H1 (cell line): Measurements from ENCODE around the gene DLG5. TPM values are rescaled to one million over a fixed set of nuclear protein-coding genes. Genes with fewer than 3 reads are reported as not detected.

Source experiments
- CTCF ChIA-PET: fragments of 300-600 bp; sonication (Branson Sonifier 250); formaldehyde crosslinking; loops from one replicate; lab custom pipeline; 2021; ENCODE audit not compliant: partially characterized antibody; lab: Charles Lee
- POLR2A ChIA-PET: fragments of 300-600 bp; sonication (Branson Sonifier 250); formaldehyde crosslinking; loops from one replicate; lab custom pipeline; 2021; ENCODE audit warnings: inconsistent platforms; ENCODE audit not compliant: partially characterized antibody; lab: Charles Lee
- DNase-seq, 2 experiments: peaks; one replicate each; pipeline versions ENCODE4 v3.0.0 to v3.0.0-alpha.2; 2010 to 2022; ENCODE audit warnings: low spot score in 2 of 2, low read depth in 1 of 2, mixed read lengths in 1 of 2
- FAIRE-seq: peaks from 2 replicates; lab custom pipeline; 2011; peaks lifted over from hg19 to GRCh38; lab: Jason Lieb, UNC
- H2AFZ ChIP-seq: 2 replicates; pipeline ENCODE4 v1.8.1; 2012; ENCODE audit warnings: low read length, inconsistent platforms
- H2AK5ac ChIP-seq: 2 replicates; pipeline ENCODE4 v1.6.1; 2013; ENCODE audit warnings: low read depth, low read length
- H2BK120ac ChIP-seq: replicated peaks from 2 replicates; pipeline ENCODE3; 2013; ENCODE audit warnings: low read depth, low read length, inconsistent platforms
- H2BK12ac ChIP-seq: 2 replicates; pipeline ENCODE4 v1.6.1; 2013; ENCODE audit warnings: low read depth, low read length
- H2BK15ac ChIP-seq: 2 replicates; pipeline ENCODE4 v1.6.1; 2013; ENCODE audit warnings: low read length
- H2BK20ac ChIP-seq: 2 replicates; pipeline ENCODE4 v1.6.1; 2013; ENCODE audit warnings: low read length
- H2BK5ac ChIP-seq: 2 replicates; pipeline ENCODE4 v1.6.1; 2013; ENCODE audit warnings: low read depth, low read length
- H3K14ac ChIP-seq: 2 replicates; pipeline ENCODE4 v1.6.1; 2013; ENCODE audit warnings: inconsistent platforms; ENCODE audit not compliant: insufficient read length
- H3K18ac ChIP-seq: 2 replicates; pipeline ENCODE4 v1.6.1; 2013; ENCODE audit warnings: low read length; ENCODE audit errors: extremely low read depth
- H3K23ac ChIP-seq: 2 replicates; pipeline ENCODE4 v1.6.1; 2013; ENCODE audit warnings: inconsistent platforms; ENCODE audit not compliant: insufficient read length
- H3K23me2 ChIP-seq: 2 replicates; pipeline ENCODE4 v1.6.1; 2013; ENCODE audit warnings: low read depth, low read length
- H3K27ac ChIP-seq: 2 replicates; pipeline ENCODE4 v1.6.1; 2011; ENCODE audit warnings: low read depth, low read length, inconsistent platforms
- H3K27me3 ChIP-seq, 4 experiments: replicated peaks in 1 of 4; 1 replicate in 1 of 4; 2 replicates in 3 of 4; pipeline versions ENCODE4 v1.6.1 to v1.8.1; 2011 to 2013; ENCODE audit warnings: low read length in 3 of 4, mild to moderate bottlenecking in 3 of 4, inconsistent platforms in 2 of 4, mixed read lengths in 2 of 4, moderate library complexity in 1 of 4; ENCODE audit not compliant: control insufficient read depth in 3 of 4, insufficient read depth in 3 of 4; ENCODE audit errors: extremely low read depth in 1 of 4
- H3K36me3 ChIP-seq, 4 experiments: 2 replicates each; pipeline versions ENCODE4 v1.6.1 to v1.8.1; 2011 to 2013; ENCODE audit warnings: mild to moderate bottlenecking in 4 of 4, low read length in 3 of 4, moderate library complexity in 2 of 4, control low read depth in 1 of 4, inconsistent platforms in 1 of 4; ENCODE audit not compliant: insufficient read depth in 4 of 4, control insufficient read depth in 2 of 4
- H3K4ac ChIP-seq: replicated peaks from 2 replicates; pipeline ENCODE3; 2013; ENCODE audit warnings: low read length, low read depth, mixed read lengths, inconsistent platforms; ENCODE audit not compliant: insufficient read length
- H3K4me1 ChIP-seq, 4 experiments: replicated peaks in 1 of 4; 1 replicate in 1 of 4; 2 replicates in 3 of 4; pipeline versions ENCODE4 v1.6.1 to v1.8.1; 2011 to 2013; ENCODE audit warnings: low read length in 3 of 4, inconsistent platforms in 2 of 4, mixed read lengths in 1 of 4; ENCODE audit not compliant: insufficient read depth in 4 of 4, control insufficient read depth in 3 of 4
- H3K4me2 ChIP-seq, 2 experiments: 2 replicates each; pipeline versions ENCODE4 v1.6.1 to v1.8.1; 2011 to 2013; ENCODE audit warnings: low read depth in 2 of 2, low read length in 2 of 2, control low read depth in 1 of 2, inconsistent platforms in 1 of 2, mild to moderate bottlenecking in 1 of 2; ENCODE audit not compliant: insufficient read depth in 1 of 2
- H3K4me3 ChIP-seq, 4 experiments: fragments of 200-600, 300-600 bp in 1 of 4; sonication (generic), shearing (Covaris generic), sonication (Bioruptor Twin) in 1 of 4; 2 replicates each; pipeline versions ENCODE4 v1.5.1 to v1.8.1; 2011 to 2016; ENCODE audit warnings: low read length in 4 of 4, low read depth in 3 of 4, control low read depth in 2 of 4, inconsistent platforms in 2 of 4, mild to moderate bottlenecking in 2 of 4, mixed read lengths in 1 of 4, moderate library complexity in 1 of 4; ENCODE audit not compliant: insufficient read depth in 2 of 4; ENCODE audit errors: extremely low read depth in 1 of 4
- H3K56ac ChIP-seq: replicated peaks from 2 replicates; pipeline ENCODE3; 2013; ENCODE audit warnings: low read depth, mild to moderate bottlenecking, mixed read lengths, low read length, inconsistent platforms; ENCODE audit not compliant: insufficient read length
- H3K79me1 ChIP-seq: 2 replicates; pipeline ENCODE4 v1.6.1; 2013; ENCODE audit warnings: low read depth, low read length, control low read depth
- H3K79me2 ChIP-seq, 2 experiments: 2 replicates each; pipeline versions ENCODE4 v1.6.1 to v1.8.1; 2012 to 2013; ENCODE audit warnings: low read length in 2 of 2, mild to moderate bottlenecking in 2 of 2, inconsistent platforms in 1 of 2; ENCODE audit not compliant: insufficient read depth in 2 of 2, control insufficient read depth in 1 of 2
- H3K9ac ChIP-seq, 4 experiments: replicated peaks in 1 of 4; 1 replicate in 1 of 4; 2 replicates in 3 of 4; pipeline versions ENCODE4 v1.6.1 to v1.8.1; 2011 to 2013; ENCODE audit warnings: low read depth in 3 of 4, low read length in 3 of 4, control low read depth in 2 of 4, mild to moderate bottlenecking in 2 of 4, moderate library complexity in 2 of 4, inconsistent platforms in 1 of 4; ENCODE audit errors: extremely low read depth in 1 of 4
- H3K9me3 ChIP-seq, 2 experiments: 2 replicates each; pipeline versions ENCODE4 v1.6.1 to v1.8.1; 2012 to 2013; ENCODE audit warnings: mild to moderate bottlenecking in 2 of 2, moderate library complexity in 2 of 2, control low read depth in 1 of 2, inconsistent platforms in 1 of 2, low read depth in 1 of 2, low read length in 1 of 2, mixed read lengths in 1 of 2; ENCODE audit not compliant: insufficient read depth in 2 of 2
- H4K20me1 ChIP-seq, 2 experiments: replicated peaks in 1 of 2; 2 replicates each; pipeline versions ENCODE3 to v1.8.1; 2011 to 2013; ENCODE audit warnings: inconsistent platforms in 2 of 2, low read length in 2 of 2, mild to moderate bottlenecking in 1 of 2; ENCODE audit not compliant: insufficient read depth in 2 of 2, control insufficient read depth in 1 of 2
- H4K5ac ChIP-seq: 2 replicates; pipeline ENCODE4 v1.6.1; 2013; ENCODE audit warnings: low read length, low read depth, mixed read lengths, inconsistent platforms; ENCODE audit not compliant: insufficient read length
- H4K8ac ChIP-seq: 2 replicates; pipeline ENCODE4 v1.8.0; 2013; ENCODE audit warnings: mild to moderate bottlenecking, moderate library complexity, low read length, inconsistent platforms; ENCODE audit not compliant: insufficient read depth; ENCODE audit errors: extremely low read depth
- H4K91ac ChIP-seq: replicated peaks from 2 replicates; pipeline ENCODE3; 2013; ENCODE audit warnings: low read length, mixed read lengths, inconsistent platforms; ENCODE audit not compliant: insufficient read length
- BACH1 ChIP-seq: IDR thresholded peaks from 2 replicates; pipeline ENCODE4 v1.6.1; 2012; ENCODE audit warnings: low read length, improper control_type of control experiment
- CHD2 ChIP-seq: IDR thresholded peaks from 2 replicates; pipeline ENCODE4 v1.6.1; 2012; ENCODE audit warnings: low read length, improper control_type of control experiment
- JUN ChIP-seq: IDR thresholded peaks from 2 replicates; pipeline ENCODE4 v1.6.1; 2011; ENCODE audit warnings: low read depth, mild to moderate bottlenecking, improper control_type of control experiment, low read length
- JUND ChIP-seq: IDR thresholded peaks from 2 replicates; pipeline ENCODE4 v1.6.1; 2011; ENCODE audit warnings: mild to moderate bottlenecking, improper control_type of control experiment, low read length
- KDM5A ChIP-seq: fragments of 200-600 bp; IDR thresholded peaks from 2 replicates; pipeline ENCODE4 v1.7.1; 2012; ENCODE audit warnings: mild to moderate bottlenecking, low read length, inconsistent platforms, mixed read lengths
- NANOG ChIP-seq: IDR thresholded peaks from 2 replicates; pipeline ENCODE4 v1.6.1; 2011; ENCODE audit warnings: low read length, low read depth, mild to moderate bottlenecking, inconsistent platforms; ENCODE audit not compliant: insufficient read depth, poor library complexity, severe bottlenecking
- PHF8 ChIP-seq: fragments of 200-600 bp; sonication (generic); conservative IDR thresholded peaks from 2 replicates; pipeline ENCODE4 v1.7.1; 2012; ENCODE audit warnings: low read depth, mild to moderate bottlenecking, inconsistent platforms, low read length, moderate library complexity
- POLR2A ChIP-seq, 2 experiments: IDR thresholded peaks; 1 replicate in 1 of 2; 2 replicates in 1 of 2; pipeline ENCODE4 v1.6.1; 2011; ENCODE audit warnings: low read depth in 2 of 2, low read length in 2 of 2, mild to moderate bottlenecking in 2 of 2; ENCODE audit errors: control extremely low read depth in 1 of 2
- POLR2AphosphoS5 ChIP-seq: IDR thresholded peaks from 2 replicates; pipeline ENCODE4 v1.6.1; 2011; ENCODE audit warnings: low read depth, low read length
- SIN3A ChIP-seq, 2 experiments: IDR thresholded peaks in 1 of 2; conservative IDR thresholded peaks in 1 of 2; 2 replicates each; pipeline ENCODE4 v1.6.1; 2011 to 2012; ENCODE audit warnings: low read length in 2 of 2, improper control_type of control experiment in 1 of 2, low read depth in 1 of 2, mild to moderate bottlenecking in 1 of 2
- TAF7 ChIP-seq: optimal IDR thresholded peaks from 2 replicates; pipeline ENCODE3; 2011; ENCODE audit warnings: low read depth, mild to moderate bottlenecking, inconsistent platforms, low read length, moderate library complexity, borderline replicate concordance
- YY1 ChIP-seq: IDR thresholded peaks from 2 replicates; pipeline ENCODE4 v1.6.1; 2011; ENCODE audit warnings: low read depth, mild to moderate bottlenecking, low read length
- WGBS, 2 experiments: shearing (Covaris generic) in 1 of 2; methylation state at CpG; one replicate each; pipeline versions ENCODE4 v1.1.6 to v1.1.7; 2013 to 2015; ENCODE audit warnings: low lambda C conversion rate in 2 of 2, mixed read lengths in 2 of 2, inconsistent platforms in 1 of 2, low coverage in 1 of 2, missing lambda C conversion rate in 1 of 2; ENCODE audit not compliant: insufficient replicate concordance in 2 of 2, insufficient coverage in 1 of 2, insufficient read length in 1 of 2; ENCODE audit errors: extremely low coverage in 1 of 2, missing lambda C conversion rate in 1 of 2; 5-methylcytosine and 5-hydroxymethylcytosine counted together
- polyA plus RNA-seq, 7 experiments: library from polyadenylated mRNA; depleted of rRNA in 3 of 7; stranded (reverse) in 5 of 7; unstranded in 2 of 7; fragments of >200 nt in 5 of 7; fragments of 200-250 nt in 2 of 7; gene quantifications; 1 replicate in 5 of 7; 2 replicates in 1 of 7; 4 replicates in 1 of 7; pipeline versions ENCODE4 v1.2.1 to v1.2.3, GENCODE V29; 2011 to 2013; ENCODE audit warnings: missing spikeins in 2 of 7, mixed read lengths in 2 of 7
- total RNA-seq: library from RNA; stranded (reverse); fragmentation: NEBNext Ultra II Directional; extraction: Animal tissue kit (Norgen Biotek cat#: 25700); gene quantifications from 2 replicates; pipeline ENCODE4 v1.2.1, GENCODE V29; 2021

The DLG5 gene
- total and polyA plus RNA-seq, 2 of the 8 experiments (the other 6 are each of a cell fraction or from before 2014, with no cell fraction given) = 15.6 to 71.4 TPM

DNA sequence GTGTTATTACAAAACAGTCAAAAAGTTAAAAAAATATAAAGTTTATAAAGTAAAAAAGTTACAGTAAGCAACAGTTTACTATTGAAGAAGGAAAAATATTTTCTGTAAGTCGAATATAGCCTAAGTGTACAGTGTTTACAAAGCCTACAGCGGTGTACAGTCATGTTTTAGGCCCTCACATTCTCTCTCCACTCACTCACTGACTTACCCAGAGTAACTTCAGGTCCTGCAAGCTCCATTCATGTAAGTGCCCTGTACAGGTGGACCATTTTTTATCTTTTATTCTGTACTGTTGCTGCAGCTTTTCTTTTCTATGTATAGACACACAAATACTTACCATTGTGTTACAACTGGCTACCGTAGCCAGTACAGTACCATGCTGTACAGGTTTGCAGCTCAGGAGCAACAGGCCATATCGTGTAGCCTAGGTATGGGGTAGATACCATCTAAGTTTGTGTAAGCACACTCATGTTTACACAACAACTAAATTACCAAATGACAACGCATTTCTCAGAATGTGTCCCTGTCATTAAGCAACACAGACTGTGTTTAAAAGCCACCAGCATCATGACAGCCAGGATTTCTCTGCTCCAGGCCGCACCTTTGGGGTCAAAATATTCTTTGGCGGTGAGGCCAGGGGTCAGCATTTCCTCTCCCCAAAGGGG is 67.2 kb downstream of the DLG5 start:
- WGBS, 2 experiments = 91% methylated on average over 7 of the region's 7 CpGs; no CpG with 5 or more reads in 1 of the 2 experiments
- H3K4ac ChIP-seq = no peak overlapping the region
- H2BK15ac ChIP-seq = no peak overlapping the region
- ChIA-PET POLR2A (interaction anchor here (1.0 kb wide), 1 partner anchor 11 kb away, joined by 3 read pairs; no protein-coding TSS in a partner anchor), CTCF (interaction anchor here (0.7 to 3.5 kb wide), 13 partner anchors 9 to 430 kb away, joined by 3 to 15 read pairs (median 3); partner anchors contain the start of gene DLG5)
- no peaks in the 10 kb centered on the region for H3K27me3 ChIP-seq
- peaks cover 0 to 4% (median 3%) of the 10 kb centered on the region in 4 experiments; a peak in 2 of 7 replicates for H3K4me1 ChIP-seq
- no peak overlapping the region for H3K23ac ChIP-seq
- DNase-seq (no peak), FAIRE-seq (no peak)
- no peak overlapping the region for H3K4me3 ChIP-seq
- no peaks in the 10 kb centered on the region; a peak in 2 of 8 replicates for H3K36me3 ChIP-seq
- no peak overlapping the region for H3K4me2 ChIP-seq
- H2BK5ac ChIP-seq = no peak overlapping the region
- no peak overlapping the region for H2BK12ac ChIP-seq
- H3K27ac ChIP-seq = no peak overlapping the region
- H3K9me3 ChIP-seq = no peaks in the 10 kb centered on the region
- H3K9ac ChIP-seq = no peak overlapping the region
- H3K79me1 ChIP-seq = peaks cover 4% of the 10 kb centered on the region; the same call in 1 of the 2 replicates
- peaks cover 0 to 24% of the 10 kb centered on the region in 2 experiments; a peak in 2 of 4 replicates for H3K79me2 ChIP-seq
- no peak overlapping the region for H4K5ac ChIP-seq
- H3K14ac ChIP-seq = no peak overlapping the region
- H3K23me2 ChIP-seq = no peaks in the 10 kb centered on the region
- H3K56ac ChIP-seq = no peak overlapping the region
- H3K18ac ChIP-seq = no peak overlapping the region
- no peak overlapping the region for H4K8ac ChIP-seq
- no peak overlapping the region for H2BK120ac ChIP-seq
- no peak for TF ChIP-seq POLR2A (IDR thresholded peaks at IDR 0.05; ENCODE audit: control extremely low read depth in 1 of 2, low read depth in 2 of 2, low read length in 2 of 2)
- TF ChIP-seq POLR2AphosphoS5 = no peak
- no peak for TF ChIP-seq YY1
- TF ChIP-seq BACH1 = no peak
- TF ChIP-seq JUN = no peak
- TF ChIP-seq KDM5A = no peak
- TF ChIP-seq SIN3A (conservative IDR thresholded peaks at IDR 0.05 in 1 of 2, IDR thresholded peaks at IDR 0.05 in 1 of 2; ENCODE audit: low read depth in 1 of 2, low read length in 2 of 2) = no peak
- no peak for TF ChIP-seq NANOG
- TF ChIP-seq TAF7 = no peak
- no peak for TF ChIP-seq JUND
- no peak for TF ChIP-seq PHF8
- TF ChIP-seq CHD2 = no peak
- TF ChIP-seq, all 59 proteins: peak for 0
- no peak overlapping the region for H2BK20ac ChIP-seq
- no peaks in the 10 kb centered on the region for H4K20me1 ChIP-seq
- H2AK5ac ChIP-seq = no peak overlapping the region
- no peak overlapping the region for H4K91ac ChIP-seq
- no peak overlapping the region for H2AFZ ChIP-seq
